WERI-Rb-1 (cell line): ENCODE measurements around the gene STARD3.

Experiments
- DNase-seq: peaks from one replicate; pipeline ENCODE4 v3.0.0-alpha.2; 2020
- H3K27ac ChIP-seq: fragments of 250-450 bp; sonication (Bioruptor Pico); 2 replicates; pipeline ENCODE4 v1.5.1; 2020; ENCODE audit warnings: mild to moderate bottlenecking, moderate library complexity
- H3K27me3 ChIP-seq: fragments of 250-450 bp; sonication (Bioruptor Pico); 2 replicates; pipeline ENCODE4 v1.5.1; 2021; ENCODE audit warnings: mild to moderate bottlenecking, low read depth, moderate library complexity; ENCODE audit not compliant: insufficient read depth, severe bottlenecking
- H3K36me3 ChIP-seq: fragments of 250-450 bp; sonication (Bioruptor Pico); 2 replicates; pipeline ENCODE4 v1.5.1; 2020; ENCODE audit warnings: mild to moderate bottlenecking, moderate library complexity
- H3K4me3 ChIP-seq: 2 replicates; pipeline ENCODE4 v1.5.1; 2011; ENCODE audit warnings: low read depth, mild to moderate bottlenecking, control low read depth, low read length
- H3K9me3 ChIP-seq: fragments of 250-450 bp; sonication (Bioruptor Pico); 2 replicates; pipeline ENCODE4 v1.5.1; 2021; ENCODE audit warnings: mild to moderate bottlenecking, moderate library complexity; ENCODE audit not compliant: severe bottlenecking
- TF ChIP-seq, protein P1 (sequence below): IDR thresholded peaks from 2 replicates; pipeline ENCODE4 v1.5.1; 2011; ENCODE audit warnings: low read depth, mild to moderate bottlenecking, control low read depth, inconsistent platforms, low read length

The STARD3 gene

DNA sequence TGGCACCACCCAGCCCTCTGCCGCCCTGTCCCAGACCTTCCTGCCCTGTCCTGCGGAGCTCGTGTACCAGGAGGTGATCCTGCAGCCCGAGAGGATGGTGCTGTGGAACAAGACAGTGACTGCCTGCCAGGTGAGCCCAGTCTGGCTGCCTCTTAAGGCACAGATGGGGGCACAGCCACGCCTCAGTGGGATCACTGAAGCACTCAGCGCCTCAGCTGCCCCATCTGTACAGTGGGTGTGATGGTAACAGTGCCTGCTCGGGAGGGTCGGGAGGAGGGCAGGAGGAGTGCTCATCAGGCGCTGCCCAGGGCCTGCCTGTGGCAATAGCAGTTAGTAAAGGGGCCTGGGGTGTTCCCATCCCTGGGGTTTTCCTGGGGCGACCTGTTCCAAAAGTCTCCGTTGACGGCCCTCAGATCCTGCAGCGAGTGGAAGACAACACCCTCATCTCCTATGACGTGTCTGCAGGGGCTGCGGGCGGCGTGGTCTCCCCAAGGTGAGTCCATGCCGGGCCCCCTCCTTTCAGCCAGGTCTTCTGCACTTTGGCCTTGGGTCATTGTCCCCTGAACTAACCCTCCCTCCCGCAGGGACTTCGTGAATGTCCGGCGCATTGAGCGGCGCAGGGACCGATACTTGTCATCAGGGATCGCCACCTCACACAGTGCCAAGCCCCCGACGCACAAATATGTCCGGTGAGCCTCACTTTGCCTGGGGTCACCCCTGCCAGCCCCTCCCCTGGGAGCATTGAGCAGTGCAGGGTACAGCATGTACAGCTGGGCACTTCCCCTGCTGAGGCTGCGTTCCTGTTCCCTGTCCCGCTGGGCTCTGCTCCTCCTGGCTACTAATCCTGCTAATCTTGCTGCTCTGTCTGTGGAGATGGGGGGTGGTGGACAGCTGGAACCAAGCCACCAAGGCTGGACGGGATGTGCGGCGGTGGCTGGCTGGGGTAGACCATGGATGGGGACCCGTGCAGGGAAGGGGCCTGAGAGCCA, 23.7 kb downstream of the STARD3 start:
- H3K36me3 ChIP-seq, result peaks cover 55% of the 10 kb centered on the region
- no peak overlapping the region for H3K4me3 ChIP-seq

DNA sequence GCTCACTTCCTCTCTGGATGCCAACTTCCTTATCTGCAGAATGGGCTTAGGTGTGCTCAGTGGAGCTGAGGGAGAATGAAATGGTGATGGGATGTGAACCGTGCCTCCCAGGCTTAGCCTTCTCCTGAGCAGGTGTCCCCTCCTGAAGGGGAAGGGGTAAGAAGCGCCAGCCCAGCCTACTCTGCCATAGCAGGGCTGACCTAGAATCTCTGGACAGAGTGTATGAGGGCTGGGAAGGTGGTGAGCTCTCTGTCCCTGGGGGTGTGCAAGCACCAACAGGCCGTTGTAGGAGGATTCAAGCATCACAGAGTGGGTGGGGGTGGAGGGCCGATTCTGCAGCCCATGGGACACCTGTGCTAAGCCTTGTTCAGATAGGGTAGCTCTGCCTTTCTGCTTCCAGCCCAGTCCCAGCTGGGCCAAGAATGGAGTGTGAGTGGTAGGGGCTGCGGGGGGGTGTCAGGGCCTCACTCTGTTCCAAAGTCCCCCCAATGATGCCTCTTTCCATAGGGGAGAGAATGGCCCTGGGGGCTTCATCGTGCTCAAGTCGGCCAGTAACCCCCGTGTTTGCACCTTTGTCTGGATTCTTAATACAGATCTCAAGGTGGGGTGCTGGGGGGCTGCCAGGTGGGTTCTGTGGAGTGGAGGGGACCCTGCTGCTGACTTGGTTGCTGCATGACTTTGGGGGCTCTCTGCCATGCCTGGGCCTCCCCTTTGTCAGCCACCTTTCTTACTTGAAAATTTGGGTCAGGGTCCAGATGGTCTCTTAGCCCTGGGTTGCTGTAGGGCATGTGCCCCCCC, 25.0 kb downstream of the STARD3 start:
- Histone ChIP-seq H3K9me3 (no peaks in the 10 kb centered on the region), H3K27me3 (no peaks in the 10 kb centered on the region), H3K36me3 (peaks cover 46% of the 10 kb centered on the region), H3K4me3 (no peak overlapping the region), H3K27ac (peak overlapping the region; percentile 81)
- TF ChIP-seq, protein P1, sequence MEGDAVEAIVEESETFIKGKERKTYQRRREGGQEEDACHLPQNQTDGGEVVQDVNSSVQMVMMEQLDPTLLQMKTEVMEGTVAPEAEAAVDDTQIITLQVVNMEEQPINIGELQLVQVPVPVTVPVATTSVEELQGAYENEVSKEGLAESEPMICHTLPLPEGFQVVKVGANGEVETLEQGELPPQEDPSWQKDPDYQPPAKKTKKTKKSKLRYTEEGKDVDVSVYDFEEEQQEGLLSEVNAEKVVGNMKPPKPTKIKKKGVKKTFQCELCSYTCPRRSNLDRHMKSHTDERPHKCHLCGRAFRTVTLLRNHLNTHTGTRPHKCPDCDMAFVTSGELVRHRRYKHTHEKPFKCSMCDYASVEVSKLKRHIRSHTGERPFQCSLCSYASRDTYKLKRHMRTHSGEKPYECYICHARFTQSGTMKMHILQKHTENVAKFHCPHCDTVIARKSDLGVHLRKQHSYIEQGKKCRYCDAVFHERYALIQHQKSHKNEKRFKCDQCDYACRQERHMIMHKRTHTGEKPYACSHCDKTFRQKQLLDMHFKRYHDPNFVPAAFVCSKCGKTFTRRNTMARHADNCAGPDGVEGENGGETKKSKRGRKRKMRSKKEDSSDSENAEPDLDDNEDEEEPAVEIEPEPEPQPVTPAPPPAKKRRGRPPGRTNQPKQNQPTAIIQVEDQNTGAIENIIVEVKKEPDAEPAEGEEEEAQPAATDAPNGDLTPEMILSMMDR, result no peak
- no peak for DNase-seq

More for the DNA sequence above, 23.7 kb downstream of the STARD3 start:
- peak overlapping the region; percentile 81 for H3K27ac ChIP-seq
- no peaks in the 10 kb centered on the region for H3K27me3 ChIP-seq
- no peaks in the 10 kb centered on the region for H3K9me3 ChIP-seq
- DNase-seq, result peak; percentile 99
- TF ChIP-seq, protein P1, result no peak

DNA sequence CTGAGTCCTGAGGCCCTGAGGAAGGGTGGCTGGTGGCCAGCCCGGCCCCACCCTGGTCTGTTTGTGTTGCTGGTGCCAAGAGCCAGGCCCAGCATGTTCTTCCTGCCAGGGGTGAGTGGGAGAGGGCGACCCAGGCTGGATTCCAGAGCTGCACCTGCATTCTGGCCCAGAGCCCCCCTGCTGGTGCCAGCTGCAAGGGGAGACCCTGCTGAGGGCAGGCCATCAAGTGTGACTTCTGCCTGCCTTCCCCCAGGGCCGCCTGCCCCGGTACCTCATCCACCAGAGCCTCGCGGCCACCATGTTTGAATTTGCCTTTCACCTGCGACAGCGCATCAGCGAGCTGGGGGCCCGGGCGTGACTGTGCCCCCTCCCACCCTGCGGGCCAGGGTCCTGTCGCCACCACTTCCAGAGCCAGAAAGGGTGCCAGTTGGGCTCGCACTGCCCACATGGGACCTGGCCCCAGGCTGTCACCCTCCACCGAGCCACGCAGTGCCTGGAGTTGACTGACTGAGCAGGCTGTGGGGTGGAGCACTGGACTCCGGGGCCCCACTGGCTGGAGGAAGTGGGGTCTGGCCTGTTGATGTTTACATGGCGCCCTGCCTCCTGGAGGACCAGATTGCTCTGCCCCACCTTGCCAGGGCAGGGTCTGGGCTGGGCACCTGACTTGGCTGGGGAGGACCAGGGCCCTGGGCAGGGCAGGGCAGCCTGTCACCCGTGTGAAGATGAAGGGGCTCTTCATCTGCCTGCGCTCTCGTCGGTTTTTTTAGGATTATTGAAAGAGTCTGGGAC, 25.8 kb downstream of the STARD3 start:
- no peak for DNase-seq
- no peak overlapping the region for H3K4me3 ChIP-seq
- H3K9me3 ChIP-seq, result no peaks in the 10 kb centered on the region
- peaks cover 43% of the 10 kb centered on the region for H3K36me3 ChIP-seq
- H3K27ac ChIP-seq, result peak overlapping the region; percentile 81
- no peaks in the 10 kb centered on the region for H3K27me3 ChIP-seq
- TF ChIP-seq, protein P1, result no peak

DNA sequence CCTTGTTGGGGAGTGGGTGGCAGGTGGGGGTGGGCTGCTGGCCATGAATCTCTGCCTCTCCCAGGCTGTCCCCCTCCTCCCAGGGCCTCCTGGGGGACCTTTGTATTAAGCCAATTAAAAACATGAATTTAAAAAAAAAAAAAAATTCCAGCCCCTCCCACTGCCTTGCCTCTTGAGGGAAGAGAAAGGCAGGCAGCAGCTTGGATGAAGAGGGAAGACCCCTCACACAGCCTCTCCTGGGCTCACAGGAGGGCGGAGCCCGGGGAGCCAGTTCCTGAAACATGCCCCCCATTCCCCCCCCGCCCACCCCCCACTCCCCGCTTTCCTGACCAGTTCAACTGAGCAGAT, 26.4 kb downstream of the STARD3 start:
- no peak for DNase-seq
- Histone ChIP-seq H3K27ac (peak overlapping the region; percentile 81), H3K27me3 (no peaks in the 10 kb centered on the region), H3K4me3 (no peak overlapping the region), H3K9me3 (no peaks in the 10 kb centered on the region), H3K36me3 (peaks cover 41% of the 10 kb centered on the region)
- TF ChIP-seq, protein P1, result no peak

DNA sequence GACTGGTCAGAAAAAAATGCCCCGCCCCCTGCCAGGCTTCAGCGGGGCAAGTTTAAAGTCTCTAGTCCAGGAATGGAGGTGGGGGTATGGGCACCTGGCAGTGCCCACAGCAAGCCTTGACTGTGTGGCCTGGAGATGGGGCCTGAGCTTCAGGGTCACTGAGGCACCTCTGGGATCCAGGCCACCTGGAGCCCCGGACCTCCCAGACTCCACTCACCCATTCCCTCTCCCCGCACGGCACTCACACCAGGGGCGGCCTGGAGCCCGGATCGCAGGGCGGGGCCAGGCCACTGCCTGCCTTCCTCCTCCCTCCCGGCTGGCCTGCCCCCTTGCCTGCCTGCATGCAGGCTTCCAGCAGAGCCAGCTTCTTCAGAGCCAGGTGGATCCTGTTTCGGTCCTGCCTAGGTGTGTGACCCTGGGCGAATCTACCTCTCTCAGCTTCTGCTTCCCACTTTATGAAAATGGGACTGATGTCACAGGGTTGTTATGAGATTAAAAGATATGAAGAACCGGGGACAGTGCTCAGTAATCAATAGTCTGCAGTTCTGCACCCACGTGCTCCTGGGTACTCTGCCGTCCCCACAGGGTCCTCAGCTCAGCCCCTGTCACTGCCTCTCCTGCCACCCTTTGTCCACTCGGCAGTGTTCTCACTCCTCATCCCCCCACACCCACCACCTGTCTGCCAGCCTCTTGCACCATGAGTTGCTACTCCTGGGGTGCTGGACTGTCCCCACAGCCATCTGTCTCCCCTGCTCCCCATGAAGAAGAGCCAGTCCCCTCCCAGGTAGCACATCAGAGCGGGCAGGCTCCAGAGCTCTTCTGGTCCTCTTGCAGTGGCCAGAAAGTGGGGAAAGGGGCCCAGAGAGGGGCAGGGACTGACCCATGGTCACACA, 27.0 kb downstream of the STARD3 start:
- no peak overlapping the region for H3K4me3 ChIP-seq
- H3K36me3 ChIP-seq, result peaks cover 35% of the 10 kb centered on the region
- no peaks in the 10 kb centered on the region for H3K27me3 ChIP-seq
- TF ChIP-seq, protein P1, result no peak
- peak overlapping the region; percentile 71 for H3K27ac ChIP-seq
- peak; percentile 87 for DNase-seq
- H3K9me3 ChIP-seq, result no peaks in the 10 kb centered on the region
